Large intestine (tissue), 3 donors: Measurements from ENCODE around the gene MFN1. TPM values are rescaled to one million over a fixed set of nuclear protein-coding genes. Genes with fewer than 3 reads are reported as not detected.

Source experiments
- DNase-seq, 2 donors: peaks; one replicate each; pipeline versions ENCODE4 v3.0.0 to v3.0.0-alpha.2; 2013
- H3K27ac ChIP-seq: one replicate; pipeline ENCODE4 v1.5.1; 2013; ENCODE audit warnings: low read length
- H3K27me3 ChIP-seq: 2 replicates; pipeline ENCODE4 v1.6.1; 2013; ENCODE audit warnings: low read length; ENCODE audit not compliant: control insufficient read depth, insufficient read depth
- H3K36me3 ChIP-seq: 2 replicates; pipeline ENCODE4 v1.6.1; 2013; ENCODE audit warnings: low read length; ENCODE audit not compliant: control insufficient read depth, insufficient read depth
- H3K4me1 ChIP-seq: one replicate; pipeline ENCODE4 v1.6.1; 2013; ENCODE audit warnings: low read length; ENCODE audit not compliant: control insufficient read depth, insufficient read depth
- H3K4me3 ChIP-seq: one replicate; pipeline ENCODE4 v1.5.1; 2013; ENCODE audit warnings: low read length
- H3K9me3 ChIP-seq: one replicate; pipeline ENCODE4 v1.6.1; 2013; ENCODE audit warnings: mild to moderate bottlenecking, low read depth, low read length, moderate library complexity; ENCODE audit not compliant: control insufficient read depth
- WGBS: methylation state at CpG from one replicate; pipeline ENCODE4 v1.1.5; 2013; ENCODE audit warnings: low lambda C conversion rate; ENCODE audit not compliant: insufficient coverage; 5-methylcytosine and 5-hydroxymethylcytosine counted together
- polyA plus RNA-seq: library from polyadenylated mRNA; unstranded; fragments of 120-200 nt; gene quantifications from one replicate; pipeline ENCODE4 v1.2.1, GENCODE V29; 2013

MFN1 gene
- polyA plus RNA-seq, 1 donor, result 38.8 TPM

GRCh38 chr3:179336345-179336929, 11.1 kb upstream of the MFN1 start:
- H3K9me3 ChIP-seq, result no peaks in the 10 kb centered on the region
- H3K4me3 ChIP-seq, result no peak overlapping the region
- H3K4me1 ChIP-seq, result no peaks in the 10 kb centered on the region
- WGBS, result no CpG with 5 or more reads among the region's 1 CpG
- H3K27me3 ChIP-seq, result no peaks in the 10 kb centered on the region
- DNase-seq, result no peak
- peaks cover 35% of the 10 kb centered on the region for H3K36me3 ChIP-seq
- H3K27ac ChIP-seq, result no peak overlapping the region

GRCh38 chr3:179348325-179349013, 960 bp downstream of the MFN1 start:
- no peaks in the 10 kb centered on the region for H3K9me3 ChIP-seq
- WGBS, result no CpG with 5 or more reads among the region's 5 CpGs

DNA sequence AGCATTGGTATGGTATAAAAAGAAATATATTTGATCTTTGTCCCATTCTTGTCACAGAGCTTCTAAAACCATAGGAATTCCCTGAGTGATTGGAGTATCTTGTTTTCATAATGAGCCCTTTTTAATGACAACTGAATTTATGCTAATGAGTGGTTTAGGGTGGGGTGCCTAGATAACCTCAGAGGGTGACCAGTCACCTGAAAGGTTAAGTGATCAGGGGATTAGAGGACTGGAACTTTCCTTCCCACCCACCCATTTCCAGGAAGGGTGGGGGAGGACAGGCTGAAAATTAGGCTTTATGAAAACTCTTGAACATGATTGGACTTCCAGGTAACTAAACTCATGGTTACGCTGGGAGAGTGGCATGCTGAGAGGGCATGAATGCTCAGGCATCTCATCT, 8.5 kb downstream of the MFN1 start:
- no CpG with 5 or more reads among the region's 1 CpG for WGBS
- DNase-seq, result no peak
- Histone ChIP-seq H3K4me1 (no peaks in the 10 kb centered on the region), H3K27me3 (no peaks in the 10 kb centered on the region), H3K4me3 (no peak overlapping the region), H3K9me3 (no peaks in the 10 kb centered on the region), H3K36me3 (peaks cover 58% of the 10 kb centered on the region), H3K27ac (no peak overlapping the region)

More at GRCh38 chr3:179348325-179349013, 960 bp downstream of the MFN1 start:
- Histone ChIP-seq H3K36me3 (peaks cover 13% of the 10 kb centered on the region), H3K27ac (peak overlapping the region; percentile 83), H3K4me3 (peak overlapping the region; percentile 76), H3K4me1 (peaks cover 3% of the 10 kb centered on the region), H3K27me3 (no peaks in the 10 kb centered on the region)
- peak in 1 of 2 donors; percentile 51 for DNase-seq

DNA sequence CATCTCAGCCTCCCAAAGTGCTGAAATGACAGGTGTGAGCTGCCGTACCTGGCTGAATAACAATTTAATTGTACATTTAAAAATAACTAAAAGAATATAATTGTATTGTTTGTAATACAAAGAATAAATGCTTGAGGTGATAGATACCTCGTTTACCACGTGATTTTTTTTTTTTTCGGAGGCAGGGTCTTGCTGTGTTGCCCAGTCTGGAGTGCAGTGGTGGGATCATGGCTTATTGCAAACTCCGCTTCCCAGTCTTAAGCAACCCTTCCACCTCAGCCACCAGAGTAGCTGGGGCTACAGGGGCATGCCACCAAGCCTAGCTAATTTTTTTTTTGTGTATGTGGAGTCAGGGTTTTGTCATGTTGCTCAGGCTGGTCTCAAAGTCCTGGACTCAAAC, 15.8 kb downstream of the MFN1 start:
- no CpG with 5 or more reads among the region's 5 CpGs for WGBS
- no peak for DNase-seq
- peaks cover 55% of the 10 kb centered on the region for H3K36me3 ChIP-seq

DNA sequence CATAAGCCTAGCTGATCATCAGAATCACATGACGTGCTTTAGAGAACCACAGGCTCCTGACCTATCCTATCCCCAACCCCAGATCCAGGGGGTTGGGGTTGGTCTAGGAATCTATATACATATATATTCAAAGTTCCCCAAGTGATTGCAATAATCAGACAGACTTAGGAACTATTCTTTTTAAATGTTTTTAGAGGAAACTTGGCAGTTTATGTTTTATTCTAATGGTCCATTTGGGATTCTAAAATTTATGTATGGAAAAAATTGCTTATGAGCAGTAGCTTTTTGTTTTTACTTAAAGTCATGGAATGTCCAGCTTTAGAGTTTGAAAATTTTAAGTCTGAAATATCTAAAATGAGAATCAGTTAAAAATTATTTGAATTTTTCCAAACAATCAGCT, 22.1 kb downstream of the MFN1 start:
- no peak for DNase-seq
- no peaks in the 10 kb centered on the region for H3K27me3 ChIP-seq
- H3K9me3 ChIP-seq, result no peaks in the 10 kb centered on the region
- no peak overlapping the region for H3K27ac ChIP-seq
- no CpG with 5 or more reads among the region's 1 CpG for WGBS
- peaks cover 33% of the 10 kb centered on the region for H3K36me3 ChIP-seq
- no peaks in the 10 kb centered on the region for H3K4me1 ChIP-seq
- no peak overlapping the region for H3K4me3 ChIP-seq

More for the DNA sequence above, 15.8 kb downstream of the MFN1 start:
- Histone ChIP-seq H3K4me1 (no peaks in the 10 kb centered on the region), H3K9me3 (no peaks in the 10 kb centered on the region), H3K27me3 (no peaks in the 10 kb centered on the region), H3K27ac (no peak overlapping the region), H3K4me3 (no peak overlapping the region)

GRCh38 chr3:179373938-179374337, 26.4 kb downstream of the MFN1 start:
- Histone ChIP-seq H3K4me3 (no peak overlapping the region), H3K4me1 (no peaks in the 10 kb centered on the region), H3K36me3 (peaks cover 30% of the 10 kb centered on the region), H3K9me3 (no peaks in the 10 kb centered on the region), H3K27ac (no peak overlapping the region), H3K27me3 (no peaks in the 10 kb centered on the region)
- DNase-seq, result no peak
- WGBS, result 100% methylated on average over 1 of the region's 6 CpGs

DNA sequence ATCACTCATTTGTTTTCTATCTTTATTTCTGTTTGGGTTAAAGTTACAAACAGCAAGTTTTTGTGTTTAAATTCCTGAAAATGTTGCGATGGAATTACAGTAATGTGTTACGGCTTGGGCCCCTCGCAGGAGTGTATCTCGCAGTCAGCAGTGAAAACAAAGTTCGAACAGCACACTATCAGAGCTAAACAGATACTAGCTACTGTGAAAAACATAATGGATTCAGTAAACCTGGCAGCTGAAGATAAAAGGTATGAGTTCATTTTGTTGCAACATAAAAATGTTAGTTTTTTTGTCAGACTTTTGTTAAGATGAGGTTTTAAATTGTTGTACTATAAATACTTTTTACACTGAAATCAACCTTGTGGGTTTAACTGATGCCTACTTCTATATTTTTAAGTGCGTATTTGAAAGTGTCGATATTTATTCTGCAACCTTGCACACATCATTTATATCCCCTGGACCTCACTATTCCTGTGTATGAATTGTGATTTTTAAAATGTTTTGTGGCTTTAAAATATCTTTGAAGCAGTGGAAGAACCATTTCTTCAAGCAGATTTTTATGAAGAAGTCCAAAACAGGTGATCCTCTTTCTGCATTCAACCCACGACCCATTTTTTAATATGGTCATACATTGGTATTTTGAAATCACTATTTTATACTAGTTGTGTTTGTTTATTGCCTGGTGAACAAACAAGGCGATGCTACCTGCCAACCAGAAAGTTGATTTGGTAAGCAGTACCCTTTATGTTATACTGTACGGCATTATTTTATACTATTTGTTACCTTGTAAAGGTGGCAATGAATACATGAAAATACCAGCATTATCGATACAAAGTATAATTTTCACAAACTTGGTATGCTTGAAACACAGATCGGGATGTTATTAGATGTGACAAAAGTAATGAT, 27.8 kb downstream of the MFN1 start:
- Histone ChIP-seq H3K9me3 (no peaks in the 10 kb centered on the region), H3K27ac (no peak overlapping the region), H3K36me3 (peaks cover 32% of the 10 kb centered on the region), H3K4me3 (no peak overlapping the region), H3K27me3 (no peaks in the 10 kb centered on the region), H3K4me1 (no peaks in the 10 kb centered on the region)
- DNase-seq, result no peak
- 83% methylated on average over 6 of the region's 12 CpGs for WGBS

GRCh38 chr3:179376474-179376873, 29.0 kb downstream of the MFN1 start:
- 100% methylated on average over 1 of the region's 1 CpG for WGBS
- H3K9me3 ChIP-seq, result no peaks in the 10 kb centered on the region
- no peak overlapping the region for H3K4me3 ChIP-seq
- H3K4me1 ChIP-seq, result no peaks in the 10 kb centered on the region
- H3K27ac ChIP-seq, result no peak overlapping the region
- DNase-seq, result no peak
- no peaks in the 10 kb centered on the region for H3K27me3 ChIP-seq
- H3K36me3 ChIP-seq, result peaks cover 31% of the 10 kb centered on the region

DNA sequence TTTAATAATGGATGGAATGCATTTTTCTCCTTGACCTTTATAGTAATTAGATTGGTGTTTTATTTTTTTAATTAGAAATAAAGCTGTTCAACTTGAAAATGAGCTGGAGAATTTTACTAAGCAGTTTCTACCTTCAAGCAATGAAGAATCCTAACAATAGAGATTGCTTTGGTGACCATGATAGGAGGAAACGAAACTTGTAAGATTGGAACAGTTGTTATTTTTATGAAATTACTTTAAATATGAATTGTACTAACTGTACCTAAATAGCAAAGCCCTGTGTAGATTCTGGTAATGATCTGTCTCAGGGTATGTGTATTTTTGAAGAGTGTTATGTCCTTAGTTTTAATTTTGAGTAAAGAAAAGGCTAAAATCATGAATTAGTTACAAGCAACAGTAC, 44.4 kb downstream of the MFN1 start:
- Histone ChIP-seq H3K27ac (no peak overlapping the region), H3K36me3 (peaks cover 41% of the 10 kb centered on the region), H3K4me1 (no peaks in the 10 kb centered on the region), H3K27me3 (no peaks in the 10 kb centered on the region), H3K4me3 (no peak overlapping the region), H3K9me3 (no peaks in the 10 kb centered on the region)
- no peak for DNase-seq
- WGBS, result no CpG with 5 or more reads among the region's 1 CpG

DNA sequence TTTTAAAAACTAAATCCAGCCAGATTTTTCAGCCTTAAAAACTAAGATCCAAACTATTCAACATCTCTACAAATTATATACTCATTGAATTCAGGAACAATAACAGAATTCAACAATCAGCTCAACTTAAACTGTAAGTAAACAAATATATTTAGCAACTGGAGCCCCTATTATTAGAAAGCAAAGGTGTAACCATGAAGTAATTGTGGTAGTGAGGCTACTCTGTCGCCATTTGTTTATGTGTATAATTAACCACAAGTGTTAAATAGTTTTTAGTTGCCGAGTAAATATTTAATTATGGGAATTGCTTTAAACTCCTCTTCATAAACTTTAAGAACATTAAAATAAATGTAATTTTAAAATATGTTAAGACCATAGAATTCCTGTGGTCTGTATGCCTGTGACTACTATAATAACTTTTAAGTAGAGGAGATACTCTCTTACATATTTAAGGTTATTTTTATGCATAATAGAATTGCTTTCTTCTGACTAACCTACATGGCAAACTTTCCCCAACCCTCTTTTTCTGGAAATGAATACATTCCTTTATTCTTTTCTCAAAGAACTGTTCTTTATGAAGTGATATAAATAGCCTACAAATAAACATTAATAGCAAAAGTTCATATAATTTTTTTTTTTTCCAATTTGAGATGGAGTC, 51.2 kb downstream of the MFN1 start:
- 77% methylated on average over 2 of the region's 2 CpGs for WGBS
- Histone ChIP-seq H3K9me3 (no peaks in the 10 kb centered on the region), H3K27ac (no peak overlapping the region), H3K36me3 (peaks cover 28% of the 10 kb centered on the region), H3K4me1 (no peaks in the 10 kb centered on the region), H3K4me3 (no peak overlapping the region), H3K27me3 (no peaks in the 10 kb centered on the region)
- DNase-seq, result no peak
